IMR-90 (cell line): ENCODE results near the gene ZNF813. TPM values are rescaled to one million over a fixed set of nuclear protein-coding genes. Genes with fewer than 3 reads are reported as not detected.

Source experiments
- ATAC-seq: fragments of 200-7000 bp; cut with Tn5 transposase; 2 replicates; pipeline ENCODE4 v1.9.1; 2020; ENCODE audit warnings: low read depth, mild to moderate bottlenecking, moderate library complexity
- BruUV-seq: library from RNA; stranded (reverse); fragments of 400-500 nt; replicated peaks from 2 replicates; lab custom pipeline; 2021; lab: Mats Ljungman, UMichigan
- CTCF ChIA-PET: fragments of 300-600 bp; formaldehyde crosslinking; extraction: SDS; loops from one replicate; lab custom pipeline; 2021; ENCODE audit warnings: antibody characterized with exemption; lab: Yijun Ruan, JAX
- POLR2A ChIA-PET: fragments of 300-600 bp; sonication (Branson Sonifier 250); formaldehyde crosslinking; loops from one replicate; lab custom pipeline; 2022; ENCODE audit warnings: antibody characterized with exemption; ENCODE audit not compliant: unreplicated experiment; lab: Charles Lee
- DNase-seq: peaks from one replicate; pipeline ENCODE4 v3.0.0; 2013
- H2AFZ ChIP-seq: replicated peaks from 2 replicates; pipeline ENCODE3; 2013; ENCODE audit warnings: low read length, mild to moderate bottlenecking; ENCODE audit not compliant: poor library complexity
- H2AK5ac ChIP-seq: 2 replicates; pipeline ENCODE4 v1.6.1; 2013; ENCODE audit warnings: low read depth, low read length, inconsistent platforms
- H2AK9ac ChIP-seq: replicated peaks from 2 replicates; pipeline ENCODE3; 2013; ENCODE audit warnings: mild to moderate bottlenecking, low read depth, low read length, moderate library complexity; ENCODE audit not compliant: poor library complexity
- H2BK120ac ChIP-seq: 2 replicates; pipeline ENCODE4 v1.6.1; 2013; ENCODE audit warnings: low read depth, low read length, inconsistent platforms
- H2BK15ac ChIP-seq: 3 replicates; pipeline ENCODE4 v1.6.1; 2013; ENCODE audit warnings: low read depth, low read length, inconsistent platforms
- H2BK20ac ChIP-seq: 2 replicates; pipeline ENCODE4 v1.6.1; 2013; ENCODE audit warnings: low read depth, mild to moderate bottlenecking, inconsistent platforms, low read length, moderate library complexity
- H2BK5ac ChIP-seq: 2 replicates; pipeline ENCODE4 v1.6.1; 2013; ENCODE audit warnings: mild to moderate bottlenecking, low read depth, low read length, inconsistent platforms; ENCODE audit not compliant: poor library complexity, severe bottlenecking
- H3K14ac ChIP-seq: replicated peaks from 2 replicates; pipeline ENCODE4 v1.6.1; 2013; ENCODE audit warnings: low read depth, low read length, inconsistent platforms
- H3K18ac ChIP-seq: 2 replicates; pipeline ENCODE4 v1.6.1; 2013; ENCODE audit warnings: low read depth, low read length, control low read depth
- H3K23ac ChIP-seq: 2 replicates; pipeline ENCODE4 v1.6.1; 2013; ENCODE audit warnings: low read depth, low read length, inconsistent platforms
- H3K27ac ChIP-seq: 2 replicates; pipeline ENCODE4 v1.5.1; 2013; ENCODE audit warnings: mild to moderate bottlenecking, control low read depth, low read length; ENCODE audit not compliant: insufficient read depth
- H3K27me3 ChIP-seq: 2 replicates; pipeline ENCODE4 v1.6.1; 2013; ENCODE audit warnings: low read length; ENCODE audit not compliant: control insufficient read depth, insufficient read depth
- H3K36me3 ChIP-seq: 2 replicates; pipeline ENCODE4 v1.6.1; 2013; ENCODE audit warnings: low read length, mixed read lengths; ENCODE audit not compliant: control insufficient read depth, insufficient read depth
- H3K4ac ChIP-seq: 2 replicates; pipeline ENCODE4 v1.6.1; 2013; ENCODE audit warnings: low read depth, low read length, inconsistent platforms
- H3K4me1 ChIP-seq: 2 replicates; pipeline ENCODE4 v1.6.1; 2013; ENCODE audit warnings: low read length, mixed read lengths; ENCODE audit not compliant: control insufficient read depth, insufficient read depth
- H3K4me2 ChIP-seq: 2 replicates; pipeline ENCODE4 v1.6.1; 2013; ENCODE audit warnings: low read depth, mild to moderate bottlenecking, control low read depth, low read length, moderate library complexity
- H3K4me3 ChIP-seq: 2 replicates; pipeline ENCODE4 v1.5.1; 2013; ENCODE audit warnings: low read depth, mild to moderate bottlenecking, control low read depth, low read length, moderate library complexity; ENCODE audit not compliant: insufficient read depth
- H3K56ac ChIP-seq: 2 replicates; pipeline ENCODE4 v1.6.1; 2013; ENCODE audit warnings: low read length, inconsistent platforms; ENCODE audit not compliant: insufficient read depth; ENCODE audit errors: extremely low read depth
- H3K79me1 ChIP-seq, 2 experiments: 2 replicates each; pipeline ENCODE4 v1.6.1; 2013; ENCODE audit warnings: low read length in 2 of 2, inconsistent platforms in 1 of 2, low read depth in 1 of 2
- H3K9ac ChIP-seq: 2 replicates; pipeline ENCODE4 v1.6.1; 2013; ENCODE audit warnings: low read depth, low read length, control low read depth
- H3K9me1 ChIP-seq: 2 replicates; pipeline ENCODE4 v1.6.1; 2013; ENCODE audit warnings: low read length, inconsistent platforms; ENCODE audit not compliant: insufficient read depth
- H3K9me3 ChIP-seq: 2 replicates; pipeline ENCODE4 v1.6.1; 2013; ENCODE audit warnings: low read length; ENCODE audit not compliant: control insufficient read depth, insufficient read depth
- H4K20me1 ChIP-seq: 2 replicates; pipeline ENCODE4 v1.6.1; 2013; ENCODE audit warnings: low read length, inconsistent platforms; ENCODE audit not compliant: insufficient read depth
- H4K5ac ChIP-seq: 2 replicates; pipeline ENCODE4 v1.6.1; 2013; ENCODE audit warnings: mild to moderate bottlenecking, low read depth, low read length, control low read depth
- H4K8ac ChIP-seq, 2 experiments: 2 replicates each; pipeline ENCODE4 v1.6.1; 2013; ENCODE audit warnings: low read depth in 2 of 2, low read length in 2 of 2, control low read depth in 1 of 2, inconsistent platforms in 1 of 2
- H4K91ac ChIP-seq: 2 replicates; pipeline ENCODE4 v1.6.1; 2013; ENCODE audit warnings: low read depth, low read length, inconsistent platforms; ENCODE audit not compliant: insufficient read depth
- BHLHE40 ChIP-seq: fragments of 150-350 bp; IDR thresholded peaks from 2 replicates; pipeline ENCODE4 v1.6.1; 2016; ENCODE audit warnings: mild to moderate bottlenecking, low read depth, low read length
- CEBPB ChIP-seq: IDR thresholded peaks from 2 replicates; pipeline ENCODE4 v1.6.1; 2012; ENCODE audit warnings: low read depth, low read length, improper control_type of control experiment
- POLR2A ChIP-seq: IDR thresholded peaks from 2 replicates; pipeline ENCODE4 v1.6.1; 2012; ENCODE audit warnings: mild to moderate bottlenecking, low read depth, low read length
- RFX5 ChIP-seq: IDR thresholded peaks from 2 replicates; pipeline ENCODE4 v1.8.0; 2012; ENCODE audit warnings: low read depth, mild to moderate bottlenecking, low read length, moderate library complexity
- WGBS, 2 experiments: methylation state at CpG; one replicate each; pipeline versions ENCODE4 v1.1.5 to v1.1.7; 2013; ENCODE audit warnings: missing lambda C conversion rate in 2 of 2; ENCODE audit not compliant: insufficient read length in 1 of 2; ENCODE audit errors: extremely low coverage in 2 of 2; 5-methylcytosine and 5-hydroxymethylcytosine counted together
- dilution Hi-C: fragments of 300-500 bp; cut with HindIII; formaldehyde crosslinking; loops from one replicate; pipeline ENCODE4 v1.14.3; 2018; ENCODE audit warnings: low sequenced_read_pairs; ENCODE audit not compliant: unreplicated experiment
- in situ Hi-C: fragments of 300-500 bp; cut with MboI; formaldehyde crosslinking; loops from 3 replicates; pipeline ENCODE4 v1.14.3; 2019; ENCODE audit warnings: low sequenced_read_pairs, inconsistent platforms, mixed read lengths
- intact Hi-C: fragments of 100-400 bp; cut with micrococcal nuclease; formaldehyde crosslinking; loops from 2 replicates; pipeline ENCODE4 v1.10.0; 2022
- polyA plus RNA-seq, 3 experiments: library from polyadenylated mRNA; depleted of rRNA; stranded (reverse); fragments of >200 nt; gene quantifications; 2 replicates each; pipeline ENCODE4 v1.2.3, GENCODE V29; 2012; ENCODE audit warnings: low replicate concordance in 1 of 3
- total RNA-seq: library from RNA; depleted of rRNA; stranded (reverse); fragments of >200 nt; gene quantifications from 2 replicates; pipeline ENCODE4 v1.2.3, GENCODE V29; 2012

ZNF813 gene
- total and polyA plus RNA-seq, 2 of the 4 experiments (the other 2 are of a cell fraction) = 0.82 to 3.4 TPM

GRCh38 chr19:53532362-53532761 is 64.8 kb downstream of the ZNF813 start:
- no peak for TF ChIP-seq CEBPB
- no peak for TF ChIP-seq POLR2A
- TF ChIP-seq RFX5 = no peak
- no peak for TF ChIP-seq BHLHE40
- ChIA-PET CTCF (no interaction called here), POLR2A (no interaction called here)
- intact Hi-C loops (no loop called here), in situ Hi-C loops (no loop called here), dilution Hi-C loops (no loop called here)
- Histone ChIP-seq H2BK5ac (no peak overlapping the region), H2AFZ (no peak overlapping the region), H2AK5ac (no peak overlapping the region), H4K91ac (no peak overlapping the region), H2AK9ac (no peak overlapping the region), H3K56ac (no peak overlapping the region), H3K9me1 (no peaks in the 10 kb centered on the region), H3K18ac (no peak overlapping the region), H2BK15ac (no peak overlapping the region), H3K36me3 (no peaks in the 10 kb centered on the region), H3K4me3 (no peak overlapping the region), H3K4me2 (no peak overlapping the region), H3K9ac (no peak overlapping the region), H3K27ac (no peak overlapping the region), H3K79me1 (no peaks in the 10 kb centered on the region), H3K23ac (no peak overlapping the region), H4K8ac (no peak overlapping the region), H4K20me1 (no peaks in the 10 kb centered on the region), H3K14ac (no peak overlapping the region), H2BK20ac (no peak overlapping the region), H2BK120ac (no peak overlapping the region), H3K27me3 (no peaks in the 10 kb centered on the region), H4K5ac (no peak overlapping the region), H3K9me3 (no peaks in the 10 kb centered on the region), H3K4ac (no peak overlapping the region), H3K4me1 (no peaks in the 10 kb centered on the region)
- no CpG with 5 or more reads among the region's 1 CpG for WGBS, 2 experiments
- DNase-seq = no peak
- no TSS peak for BruUV-seq
- ATAC-seq = no peak
